Neural cell (in vitro differentiated cells): ENCODE data around the gene EMC8. TPM values are rescaled to one million over a fixed set of nuclear protein-coding genes. Genes with fewer than 3 reads are reported as not detected.

Experiments
- H2AFZ ChIP-seq: fragments of 200-600, 300-800 bp; sonication (generic), shearing (Covaris generic); 2 replicates; pipeline ENCODE4 v1.6.0; 2014; ENCODE audit warnings: low read depth, mild to moderate bottlenecking, antibody characterized with exemption, low read length, moderate library complexity
- H3F3A ChIP-seq: fragments of 200-600 bp; shearing (Covaris generic); 2 replicates; pipeline ENCODE4 v1.6.1; 2016; ENCODE audit warnings: mild to moderate bottlenecking, moderate library complexity, mixed read lengths, antibody characterized with exemption, low read length; ENCODE audit not compliant: insufficient read depth, poor library complexity, severe bottlenecking
- H3K27ac ChIP-seq: fragments of 200-600, 300-800 bp; sonication (generic), shearing (Covaris generic); 2 replicates; pipeline ENCODE4 v1.5.1; 2014; ENCODE audit warnings: mild to moderate bottlenecking, low read length, moderate library complexity
- H3K27me3 ChIP-seq: fragments of 300-800, 200-600 bp; sonication (generic), shearing (Covaris generic); 2 replicates; pipeline ENCODE4 v1.6.0; 2014; ENCODE audit warnings: mild to moderate bottlenecking, low read depth, low read length, moderate library complexity; ENCODE audit not compliant: insufficient read depth
- H3K36me3 ChIP-seq: fragments of 300-800, 200-600 bp; sonication (generic), shearing (Covaris generic); 2 replicates; pipeline ENCODE4 v1.5.1; 2014; ENCODE audit warnings: mild to moderate bottlenecking, antibody characterized with exemption, low read length, moderate library complexity; ENCODE audit not compliant: insufficient read depth
- H3K4me2 ChIP-seq: fragments of 300-800, 200-600 bp; sonication (generic), shearing (Covaris generic); 2 replicates; pipeline ENCODE4 v1.6.0; 2014; ENCODE audit warnings: mild to moderate bottlenecking, low read length
- H3K4me3 ChIP-seq: fragments of 300-800, 200-600 bp; sonication (generic), shearing (Covaris generic); 2 replicates; pipeline ENCODE4 v1.5.1; 2014; ENCODE audit warnings: mild to moderate bottlenecking, low read length, moderate library complexity
- H3K79me2 ChIP-seq: fragments of 200-600 bp; shearing (Covaris generic); replicated peaks from 2 replicates; pipeline ENCODE4 v1.6.0; 2014; ENCODE audit warnings: mild to moderate bottlenecking, low read length, moderate library complexity; ENCODE audit not compliant: insufficient read depth
- H3K9ac ChIP-seq: fragments of 300-800, 200-600 bp; sonication (generic), shearing (Covaris generic); 2 replicates; pipeline ENCODE4 v1.6.1; 2016; ENCODE audit warnings: mild to moderate bottlenecking, low read length, mixed read lengths
- H3K9me2 ChIP-seq: fragments of 200-600 bp; shearing (Covaris generic); 2 replicates; pipeline ENCODE4 v1.6.1; 2016; ENCODE audit warnings: mild to moderate bottlenecking, low read length, mixed read lengths; ENCODE audit not compliant: insufficient read depth
- H3K9me3 ChIP-seq: fragments of 200-600, 300-800 bp; sonication (generic), shearing (Covaris generic); 2 replicates; pipeline ENCODE4 v1.6.1; 2016; ENCODE audit warnings: mild to moderate bottlenecking, mixed run types, low read length, moderate library complexity, mixed read lengths
- H4K20me1 ChIP-seq: fragments of 200-600 bp; shearing (Covaris generic); 2 replicates; pipeline ENCODE4 v1.6.1; 2016; ENCODE audit warnings: mild to moderate bottlenecking, mixed run types; ENCODE audit not compliant: insufficient read depth
- CTCF ChIP-seq: fragments of 450-650 bp; IDR thresholded peaks from 2 replicates; pipeline ENCODE4 v1.5.1; 2014; ENCODE audit warnings: antibody characterized with exemption, mild to moderate bottlenecking, moderate library complexity; ENCODE audit not compliant: poor library complexity, severe bottlenecking
- EP300 ChIP-seq: fragments of 450-650 bp; conservative IDR thresholded peaks from 2 replicates; pipeline ENCODE4 v1.6.1; 2014; ENCODE audit warnings: antibody characterized with exemption, mild to moderate bottlenecking, moderate library complexity; ENCODE audit not compliant: poor library complexity, severe bottlenecking
- EZH2 ChIP-seq: fragments of 200-600, 300-800 bp; shearing (Covaris generic), sonication (generic); IDR thresholded peaks from 2 replicates; pipeline ENCODE4 v1.6.1; 2014; ENCODE audit warnings: antibody characterized with exemption, low read length, borderline replicate concordance, mild to moderate bottlenecking; ENCODE audit not compliant: insufficient read depth, poor library complexity, severe bottlenecking
- MXI1 ChIP-seq: fragments of 450-650 bp; conservative IDR thresholded peaks from 2 replicates; pipeline ENCODE4 v1.6.1; 2014; ENCODE audit warnings: antibody characterized with exemption, mild to moderate bottlenecking; ENCODE audit not compliant: poor library complexity, severe bottlenecking
- POLR2AphosphoS5 ChIP-seq: IDR thresholded peaks from 2 replicates; pipeline ENCODE4 v1.6.1; 2012
- RAD21 ChIP-seq: fragments of 450-650 bp; conservative IDR thresholded peaks from 2 replicates; pipeline ENCODE4 v1.6.1; 2014; ENCODE audit warnings: antibody characterized with exemption, mild to moderate bottlenecking, moderate library complexity
- REST ChIP-seq: IDR thresholded peaks from 2 replicates; pipeline ENCODE4 v1.6.1; 2012; ENCODE audit warnings: borderline replicate concordance
- SMC3 ChIP-seq: fragments of 450-650 bp; conservative IDR thresholded peaks from 2 replicates; pipeline ENCODE4 v1.6.1; 2014; ENCODE audit warnings: antibody characterized with exemption, mild to moderate bottlenecking, moderate library complexity; ENCODE audit not compliant: poor library complexity
- TAF1 ChIP-seq: IDR thresholded peaks from 2 replicates; pipeline ENCODE4 v1.6.1; 2012; ENCODE audit warnings: low read depth
- polyA plus RNA-seq: library from polyadenylated mRNA; depleted of rRNA; stranded (reverse); fragments of >200 nt; gene quantifications from 2 replicates; pipeline ENCODE4 v1.2.3, GENCODE V29; 2014

Gene EMC8
- polyA plus RNA-seq, 1 donor from 2014 or later = 38.9 TPM

GRCh38 chr16:85767531-85767930, 31.8 kb downstream of the EMC8 start:
- Histone ChIP-seq H3K9ac (no peak overlapping the region), H3K4me2 (no peak overlapping the region), H3K27ac (no peak overlapping the region), H3K9me2 (no peaks in the 10 kb centered on the region), H3K4me3 (no peak overlapping the region), H3K9me3 (no peaks in the 10 kb centered on the region), H3K79me2 (no peaks in the 10 kb centered on the region), H3K36me3 (no peaks in the 10 kb centered on the region), H3F3A (no peaks in the 10 kb centered on the region), H3K27me3 (no peaks in the 10 kb centered on the region), H2AFZ (no peak overlapping the region), H4K20me1 (no peaks in the 10 kb centered on the region)
- TF ChIP-seq EZH2 (no peak), EP300 (no peak)

GRCh38 chr16:85765767-85766166, 33.6 kb downstream of the EMC8 start:
- Histone ChIP-seq H2AFZ (no peak overlapping the region), H3K4me3 (no peak overlapping the region), H3K36me3 (no peaks in the 10 kb centered on the region), H3K27me3 (no peaks in the 10 kb centered on the region), H3K9me3 (no peaks in the 10 kb centered on the region), H3K4me2 (no peak overlapping the region), H3F3A (no peaks in the 10 kb centered on the region), H3K9me2 (no peaks in the 10 kb centered on the region), H3K79me2 (no peaks in the 10 kb centered on the region), H4K20me1 (no peaks in the 10 kb centered on the region), H3K9ac (no peak overlapping the region), H3K27ac (no peak overlapping the region)
- TF ChIP-seq SMC3 (no peak), EZH2 (no peak), REST (no peak), CTCF (no peak), MXI1 (no peak), RAD21 (no peak), EP300 (no peak), TAF1 (no peak), POLR2AphosphoS5 (no peak)

GRCh38 chr16:85765211-85765610, 34.1 kb downstream of the EMC8 start:
- Histone ChIP-seq H4K20me1 (no peaks in the 10 kb centered on the region), H3K9ac (no peak overlapping the region), H3K36me3 (no peaks in the 10 kb centered on the region), H3K4me2 (no peak overlapping the region), H3K27ac (no peak overlapping the region), H3K79me2 (no peaks in the 10 kb centered on the region), H2AFZ (no peak overlapping the region), H3K4me3 (no peak overlapping the region), H3K9me3 (no peaks in the 10 kb centered on the region), H3K27me3 (no peaks in the 10 kb centered on the region), H3F3A (no peaks in the 10 kb centered on the region), H3K9me2 (no peaks in the 10 kb centered on the region)
- TF ChIP-seq TAF1 (no peak), MXI1 (no peak), RAD21 (no peak), EP300 (no peak), REST (no peak)
